Left ventricle myocardium superior (tissue), 1 donor: ENCODE data around the gene ATPAF1. TPM values are rescaled to one million over a fixed set of nuclear protein-coding genes. Genes with fewer than 3 reads are reported as not detected.

Experiments
- ATAC-seq: fragments of 200-7000 bp; cut with Tn5 transposase; one replicate; pipeline ENCODE4 v1.9.1; 2020; ENCODE audit warnings: mild to moderate bottlenecking, moderate library complexity
- DNase-seq: peaks from one replicate; pipeline ENCODE4 v3.0.0-alpha.2; 2020
- intact Hi-C: fragments of 100-400 bp; cut with micrococcal nuclease; formaldehyde crosslinking; loops from one replicate; pipeline ENCODE4 v1.11.0; 2022
- total RNA-seq: library from RNA; stranded (reverse); fragmentation: NEBNext Ultra II Directional; extraction: Animal tissue kit (Norgen Biotek cat#: 25700); gene quantifications from one replicate; pipeline ENCODE4 v1.2.1, GENCODE V29; 2021
- donor health status: DM: no; HTN: yes; CAD: no; lungs with severe emphysema.

The ATPAF1 gene
- total RNA-seq, 1 donor from 2014 or later = 216 TPM

DNA sequence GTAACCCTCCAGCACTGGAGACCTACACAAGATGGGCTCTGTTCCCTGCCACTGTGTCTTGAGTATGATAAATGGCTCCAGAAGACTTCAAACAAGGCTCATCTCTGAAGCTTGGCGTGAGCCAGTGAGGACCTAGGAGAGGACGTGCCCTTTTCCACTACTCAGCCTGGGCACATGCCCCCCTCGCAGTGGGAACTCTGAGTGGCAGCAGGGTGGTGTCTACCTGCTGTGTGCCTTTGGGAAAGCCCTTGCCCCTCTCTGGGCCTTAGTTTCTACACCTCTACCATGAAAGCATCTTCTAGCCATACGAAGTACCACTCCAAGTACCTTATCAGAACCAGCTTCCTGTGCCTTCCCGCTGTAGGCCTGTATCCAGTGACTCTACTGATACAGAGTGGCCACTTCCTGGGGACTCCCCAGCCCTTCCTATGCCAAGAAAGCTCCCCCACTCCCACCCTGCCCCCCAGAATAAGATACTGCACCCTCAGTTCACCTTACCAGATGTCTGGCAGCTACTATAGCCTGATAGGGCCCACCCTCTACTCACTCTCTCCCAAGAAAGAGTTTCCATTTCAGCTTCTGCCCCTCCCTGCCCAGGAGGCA lies 48.4 kb downstream of the ATPAF1 start:
- no peak for ATAC-seq
- intact Hi-C loops = loop anchor here (10.0 kb wide), 1 partner anchor 95 kb away; the partner anchor contains the start of gene EFCAB14
- no peak for DNase-seq

DNA sequence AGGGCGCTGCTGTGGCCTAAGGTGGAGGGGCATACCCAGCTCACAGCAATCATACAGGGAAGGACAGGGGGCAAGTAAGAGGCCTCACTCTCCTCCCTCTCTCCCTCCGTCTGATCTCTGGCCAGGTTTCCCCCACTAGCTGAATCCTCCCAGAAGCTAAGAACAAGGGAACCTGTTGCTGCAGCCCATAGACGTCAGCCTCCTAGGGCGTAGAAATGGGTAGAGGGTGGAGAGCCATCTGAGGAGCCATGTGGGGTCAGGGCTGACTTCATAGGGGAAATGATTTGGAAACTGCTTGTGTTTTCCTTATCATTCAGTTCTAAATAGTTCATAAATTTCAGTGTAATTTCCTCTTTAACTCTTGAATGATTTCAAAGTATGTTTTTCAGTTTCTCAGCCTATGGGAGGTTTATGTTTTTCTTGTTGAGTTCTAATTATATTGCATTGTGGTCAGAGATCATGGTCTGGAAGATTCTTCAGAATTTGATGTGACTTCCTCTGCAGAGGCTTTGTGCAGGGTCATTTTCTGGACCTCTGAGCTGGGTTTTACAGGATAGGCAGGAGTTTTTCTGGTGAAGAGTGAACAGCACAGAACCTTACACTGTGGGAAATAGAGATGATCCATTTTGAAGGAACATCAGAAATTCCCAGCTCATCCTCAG lies 49.3 kb downstream of the ATPAF1 start:
- DNase-seq (no peak), ATAC-seq (no peak)
- intact Hi-C loops = loop anchor here (10.0 kb wide), 1 partner anchor 96 kb away; the partner anchor contains the start of gene EFCAB14

DNA sequence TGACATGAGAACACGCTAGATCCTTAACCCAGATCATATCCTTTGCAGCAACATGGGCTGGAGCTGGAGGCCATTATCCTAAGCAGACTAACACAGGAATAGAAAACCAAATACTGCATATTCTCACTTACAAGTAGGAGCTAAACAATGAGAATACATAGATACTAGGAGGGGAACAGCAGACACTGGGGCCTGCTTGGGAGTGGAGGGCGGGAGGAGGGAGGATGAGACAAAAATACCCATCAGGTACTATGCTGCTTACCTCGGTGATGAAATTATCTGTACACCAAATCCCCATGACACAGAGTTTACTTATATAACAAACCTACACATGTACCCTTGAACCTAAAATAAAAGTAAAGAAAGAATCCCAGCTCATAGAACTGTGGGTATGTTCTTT lies 50.3 kb downstream of the ATPAF1 start:
- DNase-seq (no peak), ATAC-seq (no peak)
- intact Hi-C loops = loop anchor here (10.0 kb wide), 1 partner anchor 97 kb away; the partner anchor contains the start of gene EFCAB14

DNA sequence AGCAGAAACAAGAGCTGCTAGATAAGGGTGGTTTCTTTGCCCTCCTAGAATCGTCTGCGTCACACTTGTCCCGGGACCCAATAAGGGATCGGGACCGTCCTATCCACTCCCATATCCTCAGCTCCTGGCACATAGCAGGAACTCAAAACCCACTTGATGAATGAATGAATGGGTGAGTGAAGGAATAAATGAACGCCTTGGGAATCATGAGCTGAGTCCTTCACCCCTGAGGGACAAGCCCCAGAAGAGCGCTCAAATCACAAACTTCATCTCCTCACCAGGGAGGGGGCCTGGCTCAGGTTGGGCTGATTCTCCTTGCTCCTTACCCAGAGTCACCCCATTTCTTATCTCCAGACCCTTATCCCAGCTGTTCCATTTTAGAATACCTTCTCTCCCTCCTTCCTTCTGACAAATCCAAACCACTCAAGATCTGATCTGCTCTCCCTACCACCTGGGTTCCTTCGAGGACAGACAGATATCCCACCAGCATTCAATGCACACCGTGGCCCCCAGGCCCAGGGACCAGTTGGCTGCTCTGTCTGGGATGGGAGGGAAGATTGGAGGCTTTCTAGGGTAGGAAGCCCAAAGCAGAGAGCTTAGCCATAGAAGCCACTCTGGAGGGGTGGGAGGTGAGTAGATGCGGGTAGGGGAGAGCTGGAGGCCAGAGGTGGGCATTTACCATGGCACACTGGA lies 50.9 kb downstream of the ATPAF1 start:
- ATAC-seq = peak; percentile 40
- intact Hi-C loops = loop anchor here (10.0 kb wide), 1 partner anchor 98 kb away; the partner anchor contains the start of gene EFCAB14
- DNase-seq = no peak

DNA sequence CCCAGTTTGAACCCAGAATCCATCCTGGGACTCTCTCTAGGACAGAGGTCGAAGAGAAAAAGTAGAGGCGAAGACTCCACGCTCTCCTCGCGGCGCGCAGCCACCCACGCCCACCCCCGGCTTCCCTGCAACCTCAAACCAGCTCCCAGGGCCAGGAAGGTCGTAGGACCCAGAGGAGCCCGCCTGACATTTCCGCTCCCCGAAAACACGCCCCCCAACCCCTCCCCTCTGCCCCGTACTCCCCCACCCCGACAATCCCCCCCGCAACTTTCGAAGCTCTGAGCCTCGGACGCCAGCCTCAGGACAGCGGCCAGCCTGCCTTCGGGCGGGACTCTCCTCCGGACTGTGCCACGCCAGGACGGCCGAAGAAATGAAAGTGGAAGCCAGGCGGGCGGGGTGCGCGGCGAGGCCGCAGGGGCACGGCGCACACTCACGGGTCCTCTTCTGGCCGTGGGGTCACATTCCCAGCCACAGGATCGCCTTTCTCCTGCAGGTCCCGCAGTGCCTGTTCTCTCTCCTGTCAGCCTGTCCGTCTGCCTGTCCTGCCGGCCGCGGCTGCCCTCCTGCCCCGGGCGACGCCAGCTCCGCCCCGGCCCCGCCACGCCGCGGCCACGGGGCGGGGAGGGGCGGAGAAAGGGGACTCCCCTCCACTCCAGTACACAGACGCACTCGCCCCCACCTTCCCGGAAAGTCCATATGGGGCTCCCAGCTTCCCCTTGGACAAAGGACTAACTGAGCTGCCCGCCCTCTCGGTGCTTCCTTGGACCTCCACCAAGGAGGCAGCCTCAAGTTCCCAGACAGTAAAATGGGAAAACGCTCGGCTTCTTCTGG lies 51.7 kb downstream of the ATPAF1 start, which contains the start of gene MOB3C:
TSS of gene MOB3C (minus strand) at position 535 of the 831 bp plus-strand sequence. CDS start 3,490 bp downstream, outside the sequence.
- ATAC-seq = peak; percentile 94
- intact Hi-C loops = loop anchor here (10.0 kb wide), 1 partner anchor 98 kb away; the partner anchor contains the start of gene EFCAB14

DNA sequence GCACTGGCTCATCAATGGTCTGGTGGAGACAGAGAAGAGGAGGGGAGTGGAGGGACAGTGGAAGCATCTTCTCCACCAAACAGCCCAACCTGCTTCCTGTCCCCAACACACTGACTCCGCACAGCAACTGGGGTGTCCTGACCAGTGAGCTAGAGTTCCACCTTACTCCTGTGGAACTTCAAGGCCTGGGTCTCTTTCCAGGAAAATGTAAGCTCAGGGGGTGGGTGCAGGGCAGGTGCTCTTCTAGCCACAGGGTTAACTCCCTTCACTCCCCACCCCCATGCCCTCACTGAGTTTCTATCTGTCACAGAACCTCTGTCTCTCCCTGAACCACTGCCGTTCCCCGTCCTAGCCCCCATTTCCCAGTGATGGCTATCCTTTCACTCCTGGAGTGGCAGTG lies 52.4 kb downstream of the ATPAF1 start:
- ATAC-seq (no peak), DNase-seq (no peak)
- intact Hi-C loops = loop anchor here (10.0 kb wide), 1 partner anchor 99 kb away; the partner anchor contains the start of gene EFCAB14

More for the DNA sequence above, 51.7 kb downstream of the ATPAF1 start, which contains the start of gene MOB3C:
- peak; percentile 92 for DNase-seq

DNA sequence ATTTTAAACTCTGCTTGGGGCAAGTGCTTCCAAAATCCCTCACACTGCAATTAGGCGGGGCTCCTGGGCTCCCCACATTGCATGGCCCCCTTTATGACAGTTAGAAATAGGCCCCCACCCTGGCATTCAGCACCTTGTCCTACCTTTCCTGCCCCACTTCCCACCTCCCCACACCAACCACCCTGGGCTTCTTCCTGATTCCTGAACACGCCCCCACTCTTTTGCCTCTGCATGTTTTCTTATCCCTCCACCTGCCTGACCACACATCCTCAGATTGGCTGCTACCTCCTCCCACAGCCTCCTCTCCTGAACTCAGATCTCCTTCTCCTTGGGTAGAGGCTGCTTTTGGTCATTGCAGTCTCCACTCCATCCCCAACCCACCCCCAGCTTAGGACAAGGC lies 53.1 kb downstream of the ATPAF1 start:
- no peak for ATAC-seq
- DNase-seq = no peak
- intact Hi-C loops = loop anchor here (10.0 kb wide), 1 partner anchor 100 kb away; the partner anchor contains the start of gene EFCAB14

DNA sequence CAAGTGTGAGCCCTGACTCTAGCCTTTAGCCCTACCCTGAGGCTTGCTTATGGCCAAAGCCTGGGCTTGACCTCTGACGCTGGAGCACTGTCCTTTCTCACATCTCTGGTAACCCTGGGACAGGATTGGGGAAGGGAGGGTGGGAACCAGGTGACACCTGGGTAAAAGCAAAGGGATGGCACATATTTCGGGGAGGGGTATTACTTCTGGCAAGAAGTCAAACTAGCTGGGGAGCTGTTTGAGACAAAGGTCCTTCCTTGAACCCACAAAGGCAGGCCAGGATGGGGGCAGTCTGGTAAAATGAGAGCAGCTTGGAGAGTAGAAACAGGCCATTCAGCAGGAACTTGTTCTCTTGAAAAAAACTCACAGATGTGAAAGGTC lies 53.6 kb downstream of the ATPAF1 start:
- no peak for ATAC-seq
- intact Hi-C loops = loop anchor here (10.0 kb wide), 1 partner anchor 100 kb away; the partner anchor contains the start of gene EFCAB14
- DNase-seq = no peak

DNA sequence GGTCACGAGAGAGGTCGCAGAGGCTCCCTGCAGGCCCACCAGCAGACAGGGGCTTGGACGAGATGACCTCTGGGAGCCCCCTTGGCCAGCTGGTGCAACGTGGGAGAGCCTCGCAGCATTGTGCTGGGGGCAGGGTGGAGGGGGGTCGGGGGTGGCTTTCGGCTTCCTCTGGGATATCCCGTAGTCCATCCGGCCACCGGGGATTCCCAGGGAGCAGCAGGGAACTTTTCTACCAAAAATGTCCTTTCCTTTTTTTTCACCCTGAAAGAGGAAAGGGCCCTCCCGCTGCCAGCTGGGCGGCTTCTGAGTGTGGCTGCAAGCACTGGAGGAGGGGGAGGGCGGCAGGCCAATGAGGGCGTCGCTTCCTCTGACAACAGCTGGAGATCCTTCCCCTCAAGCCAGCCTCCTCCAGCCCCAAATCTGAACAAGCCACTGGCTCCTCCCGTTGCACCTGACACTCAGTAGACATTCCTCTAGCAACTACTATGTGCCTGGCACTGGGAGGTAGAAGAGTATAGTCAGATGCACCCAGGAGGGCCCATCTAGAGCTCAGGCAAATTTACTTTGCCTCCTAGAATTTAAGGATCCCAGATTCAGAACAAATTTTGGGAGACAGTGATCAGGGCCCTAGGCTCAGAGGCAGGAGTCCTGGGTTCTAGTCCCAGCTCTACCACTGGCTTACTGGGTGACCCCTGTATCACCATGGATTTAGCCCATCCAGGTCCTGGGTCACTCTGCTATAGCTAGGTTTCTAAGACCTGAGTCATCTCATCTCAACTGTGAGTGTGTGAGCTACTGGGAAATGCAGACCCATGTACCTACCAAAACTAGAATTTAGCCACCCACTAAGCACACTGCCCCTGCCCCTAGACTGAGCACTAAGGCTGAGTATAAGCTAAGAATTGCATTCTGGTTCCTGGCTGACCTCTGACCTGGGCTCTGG lies 54.2 kb downstream of the ATPAF1 start:
- DNase-seq = peak; percentile 96
- intact Hi-C loops = loop anchor here (10.0 kb wide), 1 partner anchor 101 kb away; the partner anchor contains the start of gene EFCAB14

DNA sequence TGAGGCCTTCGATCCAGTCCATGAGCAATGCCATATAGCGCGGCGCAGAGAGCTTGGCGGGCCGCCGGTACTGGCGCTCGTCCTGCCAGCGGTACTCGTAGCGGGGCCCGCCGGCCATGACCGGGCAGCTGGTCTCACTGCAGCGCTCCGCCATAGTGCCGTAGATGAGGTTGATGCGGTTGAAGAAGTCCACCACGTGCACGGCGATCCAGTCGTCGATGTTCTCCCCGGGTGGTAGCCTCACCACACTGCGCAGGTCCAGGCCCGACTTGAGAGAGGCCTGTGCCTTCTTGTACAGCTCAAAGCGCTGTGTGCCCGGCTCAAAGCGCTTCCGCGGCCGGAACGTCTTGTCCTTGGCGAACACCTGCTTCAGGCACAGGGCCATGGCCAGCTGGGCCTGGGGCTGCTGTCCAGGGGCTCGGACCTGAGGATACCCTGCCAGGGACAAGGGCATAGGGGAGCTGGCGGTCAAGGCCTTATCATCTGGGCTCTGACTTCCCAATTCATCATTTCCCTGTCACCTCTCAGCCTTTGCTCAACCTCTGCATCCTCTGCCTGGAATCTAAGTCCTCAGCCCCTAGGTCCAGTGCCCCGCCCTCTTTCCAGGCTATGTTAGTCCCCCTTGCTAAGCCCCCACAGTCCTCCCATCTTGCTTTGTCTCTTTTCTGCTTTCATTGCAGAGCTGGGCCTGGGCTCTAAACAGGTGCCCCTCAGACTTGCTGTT lies 55.1 kb downstream of the ATPAF1 start:
- intact Hi-C loops = loop anchor here (10.0 kb wide), 1 partner anchor 102 kb away; the partner anchor contains the start of gene EFCAB14
- DNase-seq = peak; percentile 59
- no peak for ATAC-seq

More for the DNA sequence above, 54.2 kb downstream of the ATPAF1 start:
- peak; percentile 71 for ATAC-seq

DNA sequence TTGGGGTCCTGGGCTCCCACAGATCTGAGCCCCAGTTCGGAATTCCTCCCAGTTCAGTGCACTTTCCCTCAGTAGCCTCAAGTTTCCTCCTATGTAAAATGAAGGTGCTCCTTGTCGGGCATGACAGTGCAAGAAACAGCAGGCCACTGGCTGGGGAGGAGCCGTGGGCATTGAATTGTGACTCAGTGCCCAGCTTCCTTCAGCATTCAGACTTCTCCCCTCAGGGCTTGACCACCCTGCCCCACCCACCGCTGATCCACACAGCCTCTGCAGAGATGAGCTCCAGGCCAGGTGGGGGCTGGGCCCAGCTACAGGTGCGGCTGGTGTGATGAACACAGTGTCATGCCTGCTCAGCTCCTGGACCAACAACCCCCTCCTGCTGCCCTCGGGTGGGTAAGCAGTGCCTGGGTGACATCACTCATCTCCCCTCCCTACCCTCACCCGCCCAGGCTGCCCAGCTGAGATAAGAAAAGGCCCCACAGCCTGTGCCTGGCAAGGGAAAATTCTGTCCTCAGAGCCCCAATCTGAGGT lies 56.4 kb downstream of the ATPAF1 start:
- DNase-seq (no peak), ATAC-seq (no peak)
- intact Hi-C loops = loop anchor here (10.0 kb wide), 1 partner anchor 103 kb away; the partner anchor contains the start of gene EFCAB14

DNA sequence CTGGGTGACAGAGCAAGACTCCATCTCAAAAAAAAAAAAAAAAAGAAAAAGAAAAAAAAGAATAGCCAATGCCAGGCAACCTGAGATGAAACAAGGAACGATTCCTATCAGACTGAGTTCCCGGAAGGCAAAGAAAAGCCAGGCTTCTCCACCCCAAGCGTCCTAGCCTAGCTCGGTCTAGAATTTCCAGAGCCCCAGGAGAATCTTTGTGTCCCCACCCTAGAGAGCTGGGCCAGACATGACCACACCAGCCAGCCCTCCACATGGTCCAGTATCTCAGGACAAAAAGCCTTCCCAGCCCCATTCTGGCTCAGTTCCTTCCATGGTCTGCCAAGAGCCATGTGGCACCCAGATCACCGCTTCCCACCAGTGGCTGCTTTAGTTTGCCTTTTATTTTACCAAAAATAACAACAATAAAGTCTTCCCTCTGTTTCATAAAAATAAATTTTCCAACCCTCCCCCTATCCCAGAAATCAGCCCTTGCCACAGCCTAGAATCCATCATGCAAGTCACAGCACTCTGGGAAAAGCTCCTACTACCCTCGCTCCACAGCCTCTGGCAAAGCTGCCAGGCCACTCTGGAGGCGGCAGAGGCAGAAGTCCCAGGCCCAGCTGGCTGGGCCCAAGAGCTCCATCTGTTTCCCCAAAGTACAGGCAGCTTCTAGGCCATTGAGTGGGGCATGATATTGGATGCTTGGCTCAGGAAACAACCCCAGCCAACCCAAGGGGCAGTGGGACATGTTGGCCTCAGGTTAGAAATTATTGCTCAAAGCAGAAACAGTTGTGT lies 60.6 kb downstream of the ATPAF1 start:
- peak; percentile 63 for DNase-seq
- intact Hi-C loops = no loop called here

DNA sequence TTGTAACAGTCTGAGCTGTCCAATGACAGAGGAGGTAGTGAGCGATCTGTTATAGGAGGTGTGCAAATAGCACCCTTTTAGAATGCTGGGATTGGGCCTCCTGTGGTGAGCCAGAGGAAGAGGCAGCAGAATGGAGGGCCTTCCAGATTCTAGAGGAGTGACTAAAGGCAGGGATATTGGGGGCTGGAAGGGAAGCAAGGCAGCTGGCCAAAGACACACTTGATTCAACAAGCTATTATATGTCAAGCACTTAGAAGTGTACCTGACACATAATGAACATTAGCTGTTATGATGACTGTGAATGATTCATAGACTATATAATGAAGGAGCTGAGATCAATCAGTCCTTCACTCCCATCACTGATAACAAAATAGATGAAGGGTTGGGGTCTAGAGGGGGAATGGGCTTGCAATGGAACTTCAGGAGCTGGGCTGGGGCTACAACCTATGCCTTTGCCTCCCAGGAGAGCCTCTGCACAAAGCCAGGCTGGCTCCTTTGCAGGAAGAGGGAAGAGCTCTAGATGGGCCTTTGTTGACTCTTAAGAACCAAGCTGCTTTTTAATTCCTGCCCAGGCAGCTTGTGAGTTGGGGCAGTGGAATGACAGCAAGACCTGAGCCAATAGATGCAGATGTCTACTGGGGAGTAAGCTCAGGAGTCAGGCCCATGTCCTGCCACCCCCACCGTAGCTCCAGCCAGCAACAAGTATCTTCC lies 61.8 kb downstream of the ATPAF1 start:
- DNase-seq (no peak), ATAC-seq (no peak)
- intact Hi-C loops = no loop called here

More for the DNA sequence above, 60.6 kb downstream of the ATPAF1 start:
- ATAC-seq = peak; percentile 50

DNA sequence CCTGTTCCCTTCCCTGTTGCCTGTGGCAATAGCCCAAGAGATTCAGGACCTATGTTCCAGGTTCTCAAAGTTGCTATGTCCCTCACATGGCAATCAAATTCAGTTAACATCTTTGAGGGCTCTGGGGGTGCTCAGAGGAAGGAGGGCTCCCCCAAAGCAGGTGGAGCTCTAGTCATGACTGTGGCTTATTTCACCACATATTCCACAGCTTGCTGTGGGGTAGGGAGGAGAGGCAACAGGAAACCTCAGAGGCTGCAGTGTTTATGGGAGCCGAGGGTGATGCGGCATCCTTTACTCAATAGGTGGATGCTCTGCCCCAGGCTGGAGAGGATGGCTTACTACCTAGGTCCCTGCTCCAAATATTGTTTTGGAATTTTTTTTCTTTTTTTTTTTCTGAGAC lies 62.9 kb downstream of the ATPAF1 start:
- intact Hi-C loops = no loop called here
- ATAC-seq (no peak), DNase-seq (no peak)

DNA sequence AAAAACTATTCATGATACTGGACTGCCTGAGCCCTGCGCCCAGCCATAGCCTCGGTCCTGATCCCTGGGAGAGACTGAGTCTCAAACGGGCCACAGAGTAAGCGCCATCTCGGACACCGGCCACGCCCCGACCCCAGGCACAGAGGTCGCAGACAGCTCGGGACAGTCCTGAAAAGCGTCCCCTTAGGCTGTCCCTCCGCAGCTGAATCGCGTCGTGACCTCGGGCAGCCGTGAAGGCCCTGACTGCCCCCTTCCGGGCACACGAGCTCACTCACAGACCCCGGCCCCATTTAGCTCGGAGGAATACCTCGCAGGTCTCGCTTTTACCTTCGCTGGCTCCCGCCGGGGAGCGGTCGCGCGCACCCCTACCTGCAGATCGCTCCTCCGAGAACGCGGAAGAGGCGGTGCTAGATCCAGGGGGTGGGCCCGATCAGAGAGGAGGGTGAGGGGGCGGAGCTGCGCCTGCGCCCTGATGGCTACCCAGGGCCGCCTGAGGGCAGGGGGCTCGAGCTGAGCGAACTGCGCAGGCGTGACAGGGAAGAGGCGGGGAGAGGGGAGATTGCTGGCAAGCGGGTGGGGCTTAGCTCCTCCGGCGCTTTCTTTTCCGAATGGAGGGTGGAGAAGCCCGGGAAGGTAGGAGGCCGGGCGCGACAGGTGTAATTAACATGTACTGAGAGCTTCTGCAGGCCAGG lies 64.2 kb downstream of the ATPAF1 start, which contains the start of gene MKNK1:
TSS of gene MKNK1 (minus strand) at position 411 of the 692 bp plus-strand sequence. CDS start 20,941 bp downstream, outside the sequence.
- intact Hi-C loops = no loop called here
- DNase-seq (peak; percentile 99), ATAC-seq (peak; percentile 96)
